Epithelial cell of proximal tubule (primary cell): Measurements from ENCODE around the gene DACT3. TPM values are rescaled to one million over a fixed set of nuclear protein-coding genes. Genes with fewer than 3 reads are reported as not detected.

Experiments used
- DNase-seq: peaks from one replicate; pipeline ENCODE4 v3.0.0-alpha.2; 2011; ENCODE audit warnings: low read depth
- H3K4me3 ChIP-seq: 2 replicates; pipeline ENCODE4 v1.5.1; 2011; ENCODE audit warnings: low read depth, mild to moderate bottlenecking, low read length
- total RNA-seq: library from RNA; depleted of rRNA; stranded (reverse); fragments of >200 nt; gene quantifications from 2 replicates; pipeline ENCODE4 v1.2.3, GENCODE V29; 2015
- TF ChIP-seq, protein P1 (sequence below): conservative IDR thresholded peaks from 2 replicates; pipeline ENCODE4 v1.5.1; 2012; ENCODE audit warnings: low read depth, mild to moderate bottlenecking, low read length

DACT3 gene
- total RNA-seq, 1 donor from 2014 or later: not detected

DNA sequence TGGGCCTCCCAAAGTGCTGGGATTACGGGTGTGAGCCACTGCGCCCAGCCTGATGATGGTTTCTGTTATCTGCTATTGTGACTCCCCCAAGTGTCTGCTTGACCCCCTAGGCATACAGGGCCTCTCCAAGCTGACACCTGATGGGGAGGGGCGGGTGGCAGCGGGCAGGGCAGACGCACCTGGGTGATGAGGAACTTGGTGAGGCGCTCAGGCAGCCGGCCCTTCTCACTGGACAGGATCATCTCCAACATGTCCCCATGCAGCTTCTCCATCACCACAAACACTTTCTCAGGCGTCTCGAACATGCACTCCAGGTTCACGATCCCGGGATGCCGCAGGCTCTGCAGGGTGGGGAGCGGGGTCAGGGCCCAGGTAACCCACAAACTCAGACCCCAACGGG is 28.4 kb upstream of the DACT3 start:
- H3K4me3 ChIP-seq: no peak overlapping the region
- no peak for DNase-seq
- TF ChIP-seq, protein P1, sequence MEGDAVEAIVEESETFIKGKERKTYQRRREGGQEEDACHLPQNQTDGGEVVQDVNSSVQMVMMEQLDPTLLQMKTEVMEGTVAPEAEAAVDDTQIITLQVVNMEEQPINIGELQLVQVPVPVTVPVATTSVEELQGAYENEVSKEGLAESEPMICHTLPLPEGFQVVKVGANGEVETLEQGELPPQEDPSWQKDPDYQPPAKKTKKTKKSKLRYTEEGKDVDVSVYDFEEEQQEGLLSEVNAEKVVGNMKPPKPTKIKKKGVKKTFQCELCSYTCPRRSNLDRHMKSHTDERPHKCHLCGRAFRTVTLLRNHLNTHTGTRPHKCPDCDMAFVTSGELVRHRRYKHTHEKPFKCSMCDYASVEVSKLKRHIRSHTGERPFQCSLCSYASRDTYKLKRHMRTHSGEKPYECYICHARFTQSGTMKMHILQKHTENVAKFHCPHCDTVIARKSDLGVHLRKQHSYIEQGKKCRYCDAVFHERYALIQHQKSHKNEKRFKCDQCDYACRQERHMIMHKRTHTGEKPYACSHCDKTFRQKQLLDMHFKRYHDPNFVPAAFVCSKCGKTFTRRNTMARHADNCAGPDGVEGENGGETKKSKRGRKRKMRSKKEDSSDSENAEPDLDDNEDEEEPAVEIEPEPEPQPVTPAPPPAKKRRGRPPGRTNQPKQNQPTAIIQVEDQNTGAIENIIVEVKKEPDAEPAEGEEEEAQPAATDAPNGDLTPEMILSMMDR: no peak

DNA sequence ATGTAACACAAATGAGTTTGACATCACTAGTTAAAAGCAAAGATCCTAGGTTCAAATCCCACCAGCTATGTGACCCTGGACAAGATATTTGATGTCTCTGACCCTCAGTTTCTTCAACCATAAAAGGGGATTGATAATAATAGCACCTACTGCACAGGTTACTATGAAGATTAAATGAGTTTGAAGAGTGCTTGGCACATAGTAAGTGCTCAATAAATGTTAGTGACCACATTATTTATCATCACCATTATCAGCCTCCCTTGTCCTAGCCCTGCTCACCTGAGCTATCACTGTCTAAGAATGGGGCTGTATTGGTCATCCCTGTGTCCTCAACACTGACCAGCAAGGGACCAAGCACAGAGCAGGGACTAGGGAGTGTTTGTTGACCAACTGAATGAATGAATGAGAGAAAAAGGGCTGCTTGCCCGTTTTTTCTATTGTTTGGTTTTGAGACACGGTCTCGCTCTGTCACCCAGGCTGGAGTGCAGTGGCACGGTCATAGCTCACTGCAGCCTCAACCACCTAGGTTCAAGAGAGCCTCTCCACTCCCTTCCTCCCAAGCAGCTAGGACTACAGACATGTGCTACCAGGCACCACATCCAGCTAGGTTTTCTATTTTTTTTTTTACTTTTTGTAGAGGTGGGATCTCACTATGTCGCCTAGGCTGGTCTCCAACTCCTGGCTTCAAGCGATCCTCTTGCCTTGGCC is 26.6 kb upstream of the DACT3 start:
- TF ChIP-seq, protein P1: no peak
- no peak overlapping the region for H3K4me3 ChIP-seq
- no peak for DNase-seq

DNA sequence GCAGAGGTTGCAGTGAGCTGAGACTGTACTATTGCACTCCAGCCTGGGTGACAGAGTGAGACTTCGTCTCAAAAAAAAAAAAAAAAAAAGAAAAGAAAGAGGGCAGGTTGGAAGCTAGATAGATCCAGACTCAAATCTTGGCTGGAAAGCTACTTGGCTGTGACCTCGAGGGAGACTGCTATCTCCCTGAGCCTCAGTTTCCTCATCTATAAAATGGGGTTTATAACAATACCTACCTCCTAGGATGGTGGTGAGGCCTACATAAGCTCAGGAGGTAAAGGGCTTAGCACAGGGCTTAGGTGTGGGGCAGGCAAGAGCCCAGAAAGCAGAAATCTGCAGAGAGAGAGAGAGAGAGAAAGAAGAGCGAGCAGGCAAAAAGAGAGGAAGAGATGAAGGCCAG is 24.2 kb upstream of the DACT3 start:
- no peak for DNase-seq
- no peak overlapping the region for H3K4me3 ChIP-seq
- TF ChIP-seq, protein P1: no peak

DNA sequence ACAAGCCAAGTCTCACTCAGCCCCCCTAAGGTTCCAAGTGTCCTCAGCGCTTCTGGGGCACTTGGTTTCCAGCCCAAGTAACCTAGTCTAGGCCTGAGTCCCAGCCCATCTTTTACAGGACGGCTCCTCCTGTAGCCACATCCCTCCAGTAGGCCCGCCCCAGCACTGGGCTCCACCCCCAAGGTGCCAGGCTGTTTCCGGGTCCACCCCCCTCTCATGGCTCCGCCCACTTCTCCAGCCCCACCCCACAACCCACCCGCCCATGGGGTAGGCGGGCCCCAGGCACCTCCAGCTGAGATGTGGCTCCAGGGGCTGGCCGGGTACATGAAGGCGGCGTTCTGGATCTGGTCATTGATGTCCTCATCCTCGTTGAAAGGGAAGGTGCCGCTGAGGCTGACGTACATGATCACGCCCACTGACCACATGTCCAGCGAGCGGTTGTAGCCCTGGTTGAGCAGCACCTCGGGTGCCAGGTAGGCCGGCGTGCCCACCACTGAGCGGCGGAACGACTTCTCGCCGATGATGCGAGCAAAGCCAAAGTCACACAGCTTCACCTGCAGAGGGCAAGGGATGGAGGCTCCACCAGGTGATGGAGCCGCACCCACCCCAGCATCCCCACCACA is 17.2 kb upstream of the DACT3 start:
- TF ChIP-seq, protein P1: no peak
- no peak for DNase-seq
- no peak overlapping the region for H3K4me3 ChIP-seq

DNA sequence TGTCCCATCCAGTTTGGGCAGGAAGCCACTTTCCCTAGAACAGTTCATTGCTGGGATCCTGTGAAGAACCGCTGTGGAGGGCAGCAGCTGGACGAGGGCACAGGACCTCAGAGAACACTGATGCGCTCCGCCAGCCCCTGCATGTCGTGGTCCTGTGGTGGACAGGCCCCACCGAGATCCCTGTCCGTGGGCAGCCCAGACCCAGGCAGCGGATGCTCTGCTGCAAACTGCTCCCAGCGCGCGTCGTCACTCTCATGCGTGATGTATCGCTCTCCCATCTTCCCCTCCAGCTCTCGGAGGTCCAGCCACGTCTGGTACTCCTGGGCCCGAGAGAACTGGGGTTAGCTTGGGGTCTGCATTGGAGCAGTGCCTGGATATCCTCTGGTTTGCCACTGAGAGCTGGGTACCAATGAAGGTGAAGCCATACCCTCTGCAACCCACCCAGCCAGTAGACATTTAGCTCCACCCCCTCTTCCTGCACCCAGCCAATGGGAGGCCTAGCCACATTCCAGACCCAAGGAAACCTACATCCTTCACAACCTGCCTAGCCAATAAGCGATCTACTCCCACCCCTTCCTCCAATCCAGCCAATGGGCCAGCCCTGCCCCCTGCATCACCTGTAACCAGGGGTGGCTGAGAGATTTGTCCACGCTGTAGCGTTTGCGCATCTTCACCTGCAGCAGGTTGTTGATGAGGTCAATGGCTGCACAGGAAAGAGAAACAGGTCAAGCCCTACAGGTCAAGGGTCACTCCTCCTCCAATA is 13.6 kb upstream of the DACT3 start:
- no peak overlapping the region for H3K4me3 ChIP-seq
- TF ChIP-seq, protein P1: no peak
- no peak for DNase-seq

DNA sequence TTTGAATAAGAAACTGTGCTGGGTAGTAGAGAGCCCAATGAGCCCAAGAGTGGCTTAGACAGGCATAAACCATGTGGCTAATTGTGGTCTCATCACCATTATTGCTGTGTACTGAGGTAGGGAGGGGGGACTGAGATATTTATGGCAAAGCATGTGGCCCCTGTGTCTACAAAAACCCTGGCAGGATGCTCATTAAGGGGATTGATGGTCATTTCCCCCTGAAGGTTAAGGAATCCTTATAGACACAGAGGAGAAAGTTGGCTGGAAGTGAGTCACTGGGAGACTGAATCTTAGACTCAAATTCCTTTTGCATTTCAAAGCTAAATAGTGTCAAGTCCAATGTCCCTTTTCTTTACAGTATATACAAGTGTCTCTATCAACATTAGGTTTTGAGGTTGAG is 9.8 kb upstream of the DACT3 start:
- DNase-seq: no peak
- no peak overlapping the region for H3K4me3 ChIP-seq
- TF ChIP-seq, protein P1: no peak
